ENCODE data around the gene ELOA. TPM values are rescaled to one million over a fixed set of nuclear protein-coding genes. Genes with fewer than 3 reads are reported as not detected.

The ELOA gene
- total and polyA plus RNA-seq, 4 donors: 17.0 to 38.1 (median 26.5) TPM

GRCh38 chr1:23806280-23806679 lies 63.0 kb downstream of the ELOA start:
- no peak for DNase-seq (ENCODE audit: low read depth in 4 of 6, low spot score in 6 of 6)
- H3K27ac ChIP-seq (ENCODE audit: low read depth, low read length): no peak overlapping the region
- H3K27me3 ChIP-seq (ENCODE audit: control insufficient read depth, insufficient read depth, low read length): no peaks in the 10 kb centered on the region
- no peak overlapping the region for H3K4me3 ChIP-seq (ENCODE audit: low read depth, low read length)
- H3K36me3 ChIP-seq (ENCODE audit: control insufficient read depth, insufficient read depth, low read length): peaks cover 42% of the 10 kb centered on the region
- 78% methylated on average over 6 of the region's 6 CpGs for WGBS (ENCODE audit: insufficient coverage)
- peaks cover 9% of the 10 kb centered on the region for H3K4me1 ChIP-seq (ENCODE audit: control insufficient read depth, insufficient read depth, low read length)
- no peaks in the 10 kb centered on the region for H3K9me3 ChIP-seq (ENCODE audit: control insufficient read depth, insufficient read depth, low read length)

- no peaks in the 10 kb centered on the region for H3K4me1 ChIP-seq (ENCODE audit: control insufficient read depth, insufficient read depth, low read length)
- H3K27ac ChIP-seq (ENCODE audit: low read depth, low read length): no peak overlapping the region
- WGBS (ENCODE audit: insufficient coverage): 76% methylated on average over 3 of the region's 3 CpGs
- peaks cover 46% of the 10 kb centered on the region for H3K36me3 ChIP-seq (ENCODE audit: control insufficient read depth, insufficient read depth, low read length)
- DNase-seq (ENCODE audit: low read depth in 4 of 6, low spot score in 6 of 6): no peak
- H3K9me3 ChIP-seq (ENCODE audit: control insufficient read depth, insufficient read depth, low read length): no peaks in the 10 kb centered on the region
- H3K27me3 ChIP-seq (ENCODE audit: control insufficient read depth, insufficient read depth, low read length): no peaks in the 10 kb centered on the region
- H3K4me3 ChIP-seq (ENCODE audit: low read depth, low read length): no peak overlapping the region
These were observed 64.2 kb downstream of the ELOA start for GRCh38 chr1:23807453-23807852.

GRCh38 chr1:23809751-23810171 lies 66.5 kb downstream of the ELOA start:
- no peak overlapping the region for H3K27ac ChIP-seq (ENCODE audit: low read depth, low read length)
- H3K4me1 ChIP-seq (ENCODE audit: control insufficient read depth, insufficient read depth, low read length): no peaks in the 10 kb centered on the region
- no peak overlapping the region for H3K4me3 ChIP-seq (ENCODE audit: low read depth, low read length)
- no peaks in the 10 kb centered on the region for H3K9me3 ChIP-seq (ENCODE audit: control insufficient read depth, insufficient read depth, low read length)
- H3K36me3 ChIP-seq (ENCODE audit: control insufficient read depth, insufficient read depth, low read length): peaks cover 42% of the 10 kb centered on the region
- 27% methylated on average over 6 of the region's 6 CpGs for WGBS (ENCODE audit: insufficient coverage)
- no peaks in the 10 kb centered on the region for H3K27me3 ChIP-seq (ENCODE audit: control insufficient read depth, insufficient read depth, low read length)
- peak in 1 of 6 donors; percentile 32 for DNase-seq (ENCODE audit: low read depth in 4 of 6, low spot score in 6 of 6)

- Histone ChIP-seq H3K4me3 (ENCODE audit: low read depth, low read length) (no peak overlapping the region), H3K27me3 (ENCODE audit: control insufficient read depth, insufficient read depth, low read length) (no peaks in the 10 kb centered on the region), H3K9me3 (ENCODE audit: control insufficient read depth, insufficient read depth, low read length) (no peaks in the 10 kb centered on the region), H3K27ac (ENCODE audit: low read depth, low read length) (no peak overlapping the region), H3K36me3 (ENCODE audit: control insufficient read depth, insufficient read depth, low read length) (peaks cover 45% of the 10 kb centered on the region), H3K4me1 (ENCODE audit: control insufficient read depth, insufficient read depth, low read length) (no peaks in the 10 kb centered on the region)
- no peak for DNase-seq (ENCODE audit: low read depth in 4 of 6, low spot score in 6 of 6)
- 55% methylated on average over 3 of the region's 3 CpGs for WGBS (ENCODE audit: insufficient coverage)
These were observed 67.7 kb downstream of the ELOA start for GRCh38 chr1:23810818-23811540.

Other genes with a start within 250 kb of the ELOA start
- gene E2F2, start 212.2 kb upstream of the ELOA start, total RNA-seq: 1 to 10 TPM; 3.7 to 5.8 TPM
- 1 to 10 TPM; 3.1 to 3.5 TPM for gene E2F2, start 212.2 kb upstream of the ELOA start, polyA plus RNA-seq (ENCODE audit: insufficient read length in 2 of 2)
- gene ID3, start 184.0 kb upstream of the ELOA start, total RNA-seq: 100 to 1,000 TPM; 120 to 356 TPM
- gene ID3, start 184.0 kb upstream of the ELOA start, polyA plus RNA-seq (ENCODE audit: insufficient read length in 2 of 2): 100 to 1,000 TPM; 199 to 201 TPM
- gene RPL11, start 51.7 kb upstream of the ELOA start, total RNA-seq: 1,000 to 10,000 TPM in 1 of 2 donors, 100 to 1,000 TPM in 1; 655 to 1,704 TPM
- gene RPL11, start 51.7 kb upstream of the ELOA start, polyA plus RNA-seq (ENCODE audit: insufficient read length in 2 of 2): 1,000 to 10,000 TPM; 1,269 to 1,302 TPM
- gene PITHD1, start 34.9 kb downstream of the ELOA start, total RNA-seq: 10 to 100 TPM; 86.3 to 97.0 TPM
- 100 to 1,000 TPM; 136 to 137 TPM for gene PITHD1, start 34.9 kb downstream of the ELOA start, polyA plus RNA-seq (ENCODE audit: insufficient read length in 2 of 2)
- 10 to 100 TPM; 28.3 to 51.5 TPM for gene LYPLA2, start 47.7 kb downstream of the ELOA start, total RNA-seq
- gene LYPLA2, start 47.7 kb downstream of the ELOA start, polyA plus RNA-seq (ENCODE audit: insufficient read length in 2 of 2): 10 to 100 TPM; 72.1 to 73.7 TPM
- gene GALE, start 57.3 kb downstream of the ELOA start, total RNA-seq: 10 to 100 TPM; 12.6 to 24.6 TPM
- 10 to 100 TPM; 30.9 to 32.5 TPM for gene GALE, start 57.3 kb downstream of the ELOA start, polyA plus RNA-seq (ENCODE audit: insufficient read length in 2 of 2)
- gene HMGCL, start 82.0 kb downstream of the ELOA start, total RNA-seq: 10 to 100 TPM; 20.7 to 45.2 TPM
- gene HMGCL, start 82.0 kb downstream of the ELOA start, polyA plus RNA-seq (ENCODE audit: insufficient read length in 2 of 2): 10 to 100 TPM; 18.7 to 28.0 TPM
- gene FUCA1, start 124.8 kb downstream of the ELOA start, total RNA-seq: 10 to 100 TPM; 32.9 to 39.1 TPM
- gene FUCA1, start 124.8 kb downstream of the ELOA start, polyA plus RNA-seq (ENCODE audit: insufficient read length in 2 of 2): 10 to 100 TPM; 20.2 to 21.0 TPM
- gene CNR2, start 169.9 kb downstream of the ELOA start, total RNA-seq: under 1 TPM; 0.06 to 0.10 TPM
- gene CNR2, start 169.9 kb downstream of the ELOA start, polyA plus RNA-seq (ENCODE audit: insufficient read length in 2 of 2): under 1 TPM; 0.05 to 0.08 TPM
- gene PNRC2, start 216.4 kb downstream of the ELOA start, total RNA-seq: 10 to 100 TPM; 87.1 to 96.1 TPM
- gene PNRC2, start 216.4 kb downstream of the ELOA start, polyA plus RNA-seq (ENCODE audit: insufficient read length in 2 of 2): 100 to 1,000 TPM; 109 to 149 TPM
- 100 to 1,000 TPM in 1 of 2 donors, 10 to 100 TPM in 1; 99.0 to 109 TPM for gene SRSF10, start 236.9 kb downstream of the ELOA start, total RNA-seq
- gene SRSF10, start 236.9 kb downstream of the ELOA start, polyA plus RNA-seq (ENCODE audit: insufficient read length in 2 of 2): 100 to 1,000 TPM; 121 to 124 TPM